Activated T-cell treated with anti-CD3 and anti-CD28 coated beads, Interleukin-2, amount 50 U/mL, for 1 hour (primary cell): ENCODE data around the gene NASP.
"Not testable (repeated sequence)": the region's sequence is repeated elsewhere in the genome, so short reads cannot be mapped to it uniquely, and the experiment has no call there.

Experiments used
- DNase-seq: peaks from one replicate; pipeline ENCODE4 v3.0.0-alpha.2; 2020

The NASP gene

DNA sequence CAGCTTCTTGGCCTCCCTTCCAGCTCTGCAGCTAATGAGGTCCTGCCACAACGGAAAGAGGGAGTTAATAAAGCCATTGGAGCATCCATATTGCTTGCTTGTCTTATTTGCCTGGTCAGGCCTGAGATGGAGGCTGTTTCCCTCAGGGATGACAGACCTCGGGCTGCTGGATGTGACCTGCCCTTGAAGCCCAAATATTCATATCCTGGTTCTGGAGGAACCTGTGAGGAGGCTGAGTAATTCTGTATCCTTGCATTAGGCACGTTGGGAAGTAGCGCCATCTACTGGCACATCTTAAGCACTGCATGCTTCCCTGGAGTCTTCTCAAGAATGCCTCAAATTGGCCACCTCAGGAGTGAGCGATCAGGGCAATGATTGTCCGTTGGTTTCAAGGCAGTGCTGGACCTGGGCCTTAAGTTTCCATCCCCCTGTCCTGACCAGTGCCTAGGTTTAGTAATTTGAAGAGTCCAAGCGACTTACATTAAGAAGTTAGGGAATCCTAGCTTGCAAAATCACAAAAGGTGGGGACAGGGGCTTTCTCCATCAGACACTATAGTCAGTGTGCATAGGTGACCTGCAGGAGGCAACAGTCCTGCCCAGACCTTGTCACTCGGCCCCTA, 13.8 kb upstream of the NASP start:
- peak; percentile 70 for DNase-seq

DNA sequence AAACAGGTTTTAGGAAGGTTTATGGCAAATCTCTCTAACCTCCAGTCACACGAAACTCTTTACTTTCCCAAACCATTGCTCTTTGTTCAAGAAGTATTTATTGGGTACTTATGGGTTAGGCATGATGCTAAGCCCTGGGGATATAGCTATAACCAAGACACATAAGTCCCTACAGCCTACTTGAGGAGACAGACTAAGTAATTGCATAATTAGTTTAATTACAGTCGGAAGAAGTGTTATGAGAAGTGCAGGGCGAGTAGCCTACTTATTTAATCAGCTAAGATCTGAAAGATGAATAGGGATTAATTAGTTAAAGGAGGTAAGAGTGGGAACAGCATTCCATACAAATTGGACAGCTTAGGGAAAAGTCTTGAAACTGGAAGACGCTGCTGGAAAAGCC, 13.2 kb upstream of the NASP start:
- no peak for DNase-seq

DNA sequence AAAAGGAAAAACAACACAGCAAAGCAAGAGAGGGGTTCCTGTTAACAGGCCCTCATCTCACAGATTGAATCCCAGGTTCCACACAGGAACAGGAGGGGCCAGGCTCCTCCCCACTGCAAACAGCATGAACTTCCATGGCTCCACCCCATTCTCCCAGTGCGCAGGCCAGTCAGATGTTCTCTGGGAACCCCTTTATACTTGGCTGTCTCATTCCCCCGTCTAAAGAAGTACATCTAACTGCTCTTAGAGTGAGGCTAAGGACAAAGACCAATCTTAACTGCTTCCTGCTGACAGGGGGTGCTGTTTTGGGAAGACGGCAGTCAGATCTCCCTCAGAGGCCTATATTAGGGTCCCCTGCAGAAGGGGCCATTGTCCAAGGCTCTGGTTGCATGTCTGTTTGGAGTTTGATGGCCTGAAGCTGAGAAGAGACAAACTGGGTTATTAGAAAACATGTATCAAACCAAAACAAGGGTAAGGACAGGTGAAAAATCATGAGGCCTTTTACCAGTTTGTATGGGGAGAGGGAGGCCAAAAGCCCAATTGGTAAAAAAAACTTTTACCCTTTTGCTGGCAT, 10.5 kb upstream of the NASP start:
- no peak for DNase-seq

DNA sequence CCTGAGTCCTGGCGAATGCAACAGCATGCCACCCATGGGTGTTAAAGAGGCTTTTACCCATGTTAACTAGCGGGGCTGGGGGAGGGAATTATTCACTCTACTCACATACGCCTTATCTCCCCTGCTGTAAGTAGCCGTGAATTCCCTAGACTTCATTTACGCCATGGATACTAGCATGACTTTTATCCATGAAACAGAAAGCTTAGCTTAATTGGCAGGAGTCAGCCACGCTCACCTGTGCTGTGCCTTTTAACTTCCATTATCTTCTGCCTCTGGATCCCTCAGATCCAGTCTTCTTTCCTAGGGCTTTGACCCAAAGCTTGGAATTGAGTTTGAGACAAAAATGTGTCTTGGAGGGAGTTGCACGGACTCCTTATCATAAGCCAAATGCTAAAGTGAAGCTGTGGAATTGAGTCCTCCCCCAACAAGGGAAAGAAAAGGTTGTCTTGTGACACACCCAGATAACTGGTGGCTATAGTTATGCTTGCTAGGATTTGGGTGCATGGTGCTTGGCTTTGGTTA, 9.7 kb upstream of the NASP start:
- DNase-seq = no peak

- peak; percentile 91 for DNase-seq
Observed at GRCh38 chr1:45583264-45583665, 576 bp upstream of the NASP start.

GRCh38 chr1:45584351-45585109, 689 bp downstream of the NASP start:
- DNase-seq = peak; percentile 89

DNA sequence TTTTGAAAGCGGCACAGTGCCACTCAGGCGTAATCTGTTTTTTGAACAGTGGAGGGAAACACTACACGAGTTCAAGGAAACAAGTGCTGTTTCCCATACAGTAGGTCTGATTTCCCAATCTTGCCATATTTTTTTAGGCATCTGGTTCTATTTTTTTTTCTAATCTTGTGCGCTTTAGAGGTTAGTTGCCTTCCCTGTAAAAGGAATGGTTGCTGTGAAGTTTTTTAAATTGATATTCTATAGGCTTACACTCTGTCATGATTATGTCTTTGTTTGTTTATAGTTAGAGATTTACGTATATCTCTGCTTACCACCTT, 1.2 kb downstream of the NASP start:
- no peak for DNase-seq

DNA sequence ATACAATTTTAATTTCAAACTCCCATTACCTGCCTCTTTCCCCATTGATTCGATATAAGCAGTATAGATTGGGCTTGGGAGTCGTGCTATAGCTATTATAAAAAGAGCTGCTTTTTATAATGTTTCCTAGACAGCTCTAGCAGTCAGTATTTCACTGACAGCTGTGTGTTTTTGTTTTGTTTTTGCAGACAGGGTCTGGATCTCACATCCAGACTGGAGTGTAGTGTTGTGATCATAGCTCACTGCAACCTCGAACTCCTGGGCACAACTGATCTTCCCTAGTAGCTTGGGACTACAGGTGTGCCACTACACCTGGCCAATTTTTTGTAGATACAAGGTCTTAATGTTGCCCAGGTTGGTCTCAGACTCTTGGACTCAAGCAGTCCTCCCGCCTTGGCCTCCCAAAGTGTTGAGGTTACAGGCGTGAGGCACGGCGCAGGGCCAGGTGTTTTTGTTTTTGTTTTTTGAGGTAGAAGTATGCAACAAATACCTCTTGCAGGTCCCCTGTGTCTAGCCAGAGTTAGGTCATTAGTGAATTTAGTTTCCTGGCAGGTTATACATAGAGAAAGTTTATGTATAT, 1.7 kb downstream of the NASP start:
- no peak for DNase-seq

DNA sequence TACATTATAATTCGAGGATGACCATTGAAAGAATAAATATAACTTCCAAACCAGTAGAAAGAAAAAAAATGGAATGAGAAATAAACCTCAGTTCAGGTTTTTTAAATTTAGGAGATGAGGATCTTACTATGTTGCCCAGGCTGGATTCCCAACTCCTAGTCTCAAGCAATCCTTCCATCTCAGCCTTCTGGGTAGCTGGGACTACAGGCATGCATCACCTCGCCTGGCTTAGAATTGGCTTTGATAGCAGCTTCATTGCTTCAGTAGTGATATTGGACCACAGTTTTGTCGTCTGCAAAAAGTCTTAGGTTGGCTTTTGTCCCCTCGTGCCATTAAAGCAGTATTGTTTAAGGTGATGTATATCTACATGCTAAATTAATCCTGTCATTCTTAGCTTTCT, 2.9 kb downstream of the NASP start:
- no peak for DNase-seq

DNA sequence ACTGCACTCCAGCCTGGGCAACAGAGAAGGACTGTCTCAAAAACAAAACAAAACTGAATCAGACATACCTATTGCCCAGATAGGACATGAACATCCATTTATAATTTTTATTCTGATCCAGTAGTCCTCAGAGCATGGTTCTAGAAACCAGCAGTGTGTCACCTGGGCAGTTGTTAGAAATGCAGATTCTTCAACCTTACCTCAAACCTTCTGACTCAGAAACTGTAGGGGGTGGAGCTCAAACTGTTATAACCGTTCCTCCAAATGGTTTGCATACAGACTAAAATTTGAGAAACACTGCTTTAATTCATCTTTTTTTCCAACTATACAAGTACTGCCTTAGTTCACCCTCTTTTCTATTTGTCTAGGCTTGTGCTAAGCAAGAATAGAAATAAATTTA, 6.0 kb downstream of the NASP start:
- no peak for DNase-seq

- no peak for DNase-seq
Observed at GRCh38 chr1:45594412-45594811, 10.6 kb downstream of the NASP start.

DNA sequence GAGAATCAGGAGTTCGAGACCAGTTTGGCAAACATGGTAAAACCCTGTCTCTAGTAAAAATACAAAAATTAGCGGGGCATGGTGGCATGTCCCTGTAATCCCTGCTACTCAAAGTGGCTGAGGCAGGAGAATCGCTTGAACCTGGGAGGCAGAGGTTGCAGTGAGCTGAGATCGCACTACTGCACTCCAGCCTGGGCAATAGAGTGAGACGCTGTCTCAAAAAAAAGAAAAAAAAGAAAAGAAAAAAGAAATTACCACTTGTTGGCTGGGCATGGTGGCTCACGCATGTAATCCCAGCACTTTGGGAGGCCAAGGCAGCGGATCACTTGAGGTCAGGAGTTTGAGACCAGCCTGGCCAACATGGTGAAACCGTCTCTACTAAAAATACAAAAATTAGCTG, 12.9 kb downstream of the NASP start:
- DNase-seq = not testable (repeated sequence)

DNA sequence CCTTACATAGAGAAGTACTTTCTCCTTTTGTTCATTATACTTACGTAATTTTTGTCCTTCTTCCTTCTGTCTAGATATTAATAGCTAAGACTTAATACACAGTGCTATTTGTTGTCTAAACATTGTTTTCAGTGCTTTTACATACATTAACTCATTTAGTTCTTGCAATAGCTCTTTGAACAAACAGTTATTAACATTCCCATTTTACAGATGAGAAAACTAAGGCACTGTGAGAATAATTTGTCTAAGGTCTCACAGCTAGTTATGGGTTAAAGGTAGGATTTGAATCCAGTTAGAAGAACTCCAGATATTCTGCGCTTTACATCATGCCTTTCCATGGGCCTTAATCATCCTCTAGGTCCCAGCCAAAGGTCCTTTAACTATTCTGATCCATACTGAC, 20.4 kb downstream of the NASP start:
- DNase-seq = no peak

- no peak for DNase-seq
Observed at GRCh38 chr1:45607404-45608074, 23.7 kb downstream of the NASP start.

DNA sequence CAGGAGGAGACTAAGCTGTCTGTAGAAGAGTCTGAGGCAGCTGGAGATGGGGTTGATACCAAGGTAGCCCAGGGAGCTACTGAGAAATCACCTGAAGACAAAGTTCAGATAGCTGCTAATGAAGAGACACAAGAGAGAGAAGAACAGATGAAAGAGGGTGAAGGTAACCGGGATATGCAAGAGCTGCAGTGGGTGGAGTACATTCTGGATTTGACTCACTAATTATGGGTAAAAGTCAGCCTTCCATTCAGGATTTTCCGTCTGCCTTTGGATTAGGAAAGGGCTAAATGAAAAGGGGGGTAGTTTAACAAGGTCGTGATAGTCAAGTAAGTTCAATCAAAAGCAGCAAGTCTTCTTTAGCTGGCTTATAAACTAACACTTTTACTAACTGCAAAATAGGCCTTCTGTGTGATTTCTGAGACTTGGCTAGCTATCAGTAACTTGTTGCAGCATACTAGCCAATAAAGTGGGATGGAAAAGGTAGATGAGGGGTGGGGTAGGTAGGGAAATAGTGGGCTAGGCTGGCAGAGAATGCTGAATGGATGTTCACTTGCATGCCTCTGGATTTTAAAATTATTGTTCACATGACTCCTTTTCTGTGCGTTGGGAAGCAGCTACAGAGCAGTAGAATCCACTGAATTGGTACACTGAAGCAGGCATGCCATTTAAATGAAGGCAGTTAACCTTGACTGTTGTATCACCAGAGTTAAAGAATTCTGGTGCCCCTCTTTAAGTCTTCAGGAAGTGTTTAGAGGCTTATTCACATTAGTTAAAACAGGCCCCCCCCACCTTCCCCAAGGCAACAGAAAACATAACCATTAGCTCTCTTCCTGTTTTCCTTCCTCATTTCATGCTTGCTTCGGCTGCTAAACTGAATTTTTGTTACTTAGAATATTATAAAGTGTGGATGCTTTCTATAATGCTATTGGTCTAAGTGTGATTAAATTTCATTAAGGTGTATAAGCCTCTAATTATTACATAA, 24.6 kb downstream of the NASP start:
- no peak for DNase-seq

DNA sequence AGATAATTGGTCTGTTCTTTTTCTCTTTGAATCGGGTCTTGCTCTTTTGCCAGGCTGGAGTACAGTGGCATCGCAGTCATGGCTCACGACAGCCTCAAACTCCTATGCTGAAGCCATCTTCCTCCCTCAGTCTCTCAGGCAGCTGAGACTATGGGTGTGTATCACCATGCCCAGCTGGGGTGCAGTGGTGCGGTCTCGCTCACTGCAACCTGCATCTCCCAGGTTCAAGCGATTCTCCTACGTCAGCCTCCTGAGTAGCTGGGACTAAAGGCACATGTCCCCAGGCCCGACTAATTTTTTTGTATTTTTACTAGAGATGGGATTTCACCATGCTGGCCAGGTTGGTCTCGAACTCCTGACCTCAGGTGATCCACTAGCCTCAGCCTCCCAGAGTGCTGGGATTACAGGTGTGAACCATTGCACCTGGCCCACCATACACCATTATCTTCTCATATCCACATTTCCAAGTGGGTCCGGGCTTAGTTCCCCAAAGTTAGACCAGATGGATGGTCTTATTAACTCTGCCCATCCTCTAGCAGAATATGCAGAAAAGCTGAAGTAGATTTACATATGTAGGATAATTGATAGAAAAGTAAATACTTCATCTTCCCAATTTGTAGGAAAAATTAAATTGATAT, 26.9 kb downstream of the NASP start:
- no peak for DNase-seq

DNA sequence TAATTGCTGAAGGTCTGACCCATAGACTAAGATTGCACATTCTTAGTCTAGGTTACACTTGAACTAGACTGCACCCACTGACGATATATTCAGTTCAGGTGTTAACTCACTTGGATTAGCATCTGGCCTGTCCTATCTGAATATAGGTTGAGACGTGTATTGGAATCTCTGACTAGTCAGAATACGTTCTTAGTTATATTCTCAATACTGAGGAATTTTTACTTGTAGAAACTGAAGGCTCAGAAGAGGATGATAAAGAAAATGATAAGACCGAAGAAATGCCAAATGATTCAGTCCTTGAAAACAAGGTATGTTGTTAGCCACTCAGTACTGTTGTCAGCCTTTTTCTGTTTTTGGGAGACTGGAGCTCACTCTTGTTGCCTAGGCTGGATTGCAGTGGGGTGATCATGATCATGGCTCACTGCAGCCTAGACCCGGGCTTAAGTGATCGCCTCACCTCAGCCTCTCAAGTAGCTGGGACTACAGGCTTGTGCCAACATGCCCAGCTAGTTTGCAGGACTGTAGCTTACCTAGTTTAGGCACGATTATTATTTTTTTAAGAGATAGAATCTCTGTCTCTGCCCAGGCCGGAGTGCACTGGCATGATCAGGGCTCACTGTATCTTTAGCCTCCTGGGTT, 29.2 kb downstream of the NASP start:
- no peak for DNase-seq

- DNase-seq = no peak
Observed at GRCh38 chr1:45615885-45616284, 32.0 kb downstream of the NASP start.

GRCh38 chr1:45617618-45618017, 33.8 kb downstream of the NASP start:
- DNase-seq = no peak

- no peak for DNase-seq
Observed at GRCh38 chr1:45619149-45619921, 35.5 kb downstream of the NASP start.
